MCF 10A (cell line): Measurements from ENCODE around the gene COX10. TPM values are rescaled to one million over a fixed set of nuclear protein-coding genes. Genes with fewer than 3 reads are reported as not detected.

Experiments
- BruUV-seq: library from RNA; stranded (reverse); fragments of 400-500 nt; replicated peaks from 2 replicates; lab custom pipeline; 2021; lab: Mats Ljungman, UMichigan
- CTCF ChIA-PET: fragments of 300-600 bp; sonication (Branson Sonifier 250); formaldehyde crosslinking; extraction: SDS; loops from one replicate; lab custom pipeline; 2021; ENCODE audit warnings: antibody characterized with exemption, inconsistent platforms; lab: Yijun Ruan, JAX
- POLR2A ChIA-PET: fragments of 300-600, 350-650 bp; sonication (Branson Sonifier 250); formaldehyde crosslinking; extraction: SDS; loops from one replicate; lab custom pipeline; 2020; ENCODE audit warnings: antibody characterized with exemption, inconsistent platforms; lab: Yijun Ruan, JAX
- DNase-seq: peaks from one replicate; pipeline ENCODE4 v3.0.0-alpha.2; 2018; ENCODE audit not compliant: unreplicated experiment
- H3K27ac Mint-ChIP-seq: one replicate; pipeline ENCODE4 v1.8.0; 2022; ENCODE audit warnings: mild to moderate bottlenecking, low read depth, mixed read lengths; ENCODE audit not compliant: unreplicated experiment
- H3K27me3 Mint-ChIP-seq: one replicate; pipeline ENCODE4 v1.8.0; 2022; ENCODE audit warnings: mixed read lengths; ENCODE audit not compliant: insufficient read depth, unreplicated experiment
- H3K36me3 Mint-ChIP-seq: one replicate; pipeline ENCODE4 v1.8.0; 2022; ENCODE audit warnings: mild to moderate bottlenecking, moderate library complexity, mixed read lengths; ENCODE audit not compliant: insufficient read depth, unreplicated experiment
- H3K4me1 Mint-ChIP-seq: one replicate; pipeline ENCODE4 v1.8.0; 2022; ENCODE audit warnings: mixed read lengths; ENCODE audit not compliant: insufficient read depth, unreplicated experiment
- H3K4me3 Mint-ChIP-seq: one replicate; pipeline ENCODE4 v1.8.0; 2022; ENCODE audit warnings: mild to moderate bottlenecking, moderate library complexity, mixed read lengths; ENCODE audit not compliant: unreplicated experiment
- H3K9me3 Mint-ChIP-seq: one replicate; pipeline ENCODE4 v1.8.0; 2022; ENCODE audit warnings: mixed read lengths; ENCODE audit not compliant: unreplicated experiment
- CTCF ChIP-seq: fragments of 200-600 bp; IDR thresholded peaks from one replicate; pipeline ENCODE4 v1.8.0; 2022; ENCODE audit warnings: antibody characterized with exemption, mild to moderate bottlenecking; ENCODE audit not compliant: unreplicated experiment
- intact Hi-C: fragments of 100-400 bp; cut with micrococcal nuclease; formaldehyde crosslinking; loops from 2 replicates; pipeline ENCODE4 v1.14.1; 2022
- total RNA-seq: library from RNA; stranded (reverse); gene quantifications from 2 replicates; pipeline ENCODE4 v1.2.3, GENCODE V29; 2022

The COX10 gene
- total RNA-seq, 1 experiment from 2014 or later = 21.0 TPM

GRCh38 chr17:14245002-14245401 is 175.7 kb downstream of the COX10 start:
- POLR2A ChIA-PET = interaction anchor here (0.6 kb wide), 1 partner anchor 1103 kb away, joined by 3 read pairs; no protein-coding TSS in a partner anchor
- no peak for TF ChIP-seq CTCF
- Mint-ChIP-seq H3K9me3 (no peaks in the 10 kb centered on the region), H3K4me1 (no peaks in the 10 kb centered on the region), H3K36me3 (no peaks in the 10 kb centered on the region), H3K4me3 (no peak overlapping the region), H3K27ac (no peak overlapping the region), H3K27me3 (no peaks in the 10 kb centered on the region)
- DNase-seq = peak; percentile 3
- no TSS peak for BruUV-seq
- intact Hi-C loops = no loop called here
- CTCF ChIA-PET = interaction anchor here (1.7 kb wide), 1 partner anchor 57 kb away, joined by 7 read pairs; no protein-coding TSS in a partner anchor

GRCh38 chr17:14245629-14246028 is 176.3 kb downstream of the COX10 start:
- intact Hi-C loops = no loop called here
- Mint-ChIP-seq H3K27me3 (no peaks in the 10 kb centered on the region), H3K27ac (no peak overlapping the region), H3K4me1 (no peaks in the 10 kb centered on the region), H3K36me3 (no peaks in the 10 kb centered on the region), H3K9me3 (no peaks in the 10 kb centered on the region), H3K4me3 (no peak overlapping the region)
- TF ChIP-seq CTCF = no peak
- ChIA-PET POLR2A (interaction anchor here (0.6 kb wide), 1 partner anchor 1103 kb away, joined by 3 read pairs; no protein-coding TSS in a partner anchor), CTCF (interaction anchor here (1.7 kb wide), 1 partner anchor 56 kb away, joined by 7 read pairs; no protein-coding TSS in a partner anchor)
- DNase-seq = no peak
- no TSS peak for BruUV-seq

Other genes with a start within 250 kb of the COX10 start
- not detected in 2 replicates for gene CDRT15, start 167.4 kb downstream of the COX10 start, total RNA-seq
- 3.4 and 3.8 TPM in 2 replicates for gene HS3ST3B1, start 231.6 kb downstream of the COX10 start, total RNA-seq